Activated CD8-positive, alpha-beta T cell treated with anti-CD3 and anti-CD28 coated beads, Interleukin-2, amount 10 ng/mL, durations not matched to agents 7 days and 5 days (primary cell): Measurements from ENCODE around the gene TUBGCP2. TPM values are rescaled to one million over a fixed set of nuclear protein-coding genes. Genes with fewer than 3 reads are reported as not detected.

Experiments used
- ATAC-seq: fragments of 150-1000 bp; cut with Tn5 transposase; one replicate; pipeline ENCODE4 v1.10.0; 2021; ENCODE audit warnings: moderate library complexity
- CTCF ChIA-PET: fragments of 350-600 bp; sonication (Branson Sonifier 250); formaldehyde crosslinking; loops from one replicate; lab custom pipeline; 2021; ENCODE audit warnings: antibody characterized with exemption; lab: Charles Lee
- POLR2A ChIA-PET: fragments of 350-600 bp; sonication (Branson Sonifier 250); formaldehyde crosslinking; loops from one replicate; lab custom pipeline; 2021; ENCODE audit warnings: antibody characterized with exemption; lab: Charles Lee
- DNase-seq: peaks from one replicate; pipeline ENCODE4 v3.0.0-alpha.2; 2020
- H3K27ac Mint-ChIP-seq: one replicate; pipeline ENCODE4 v1.8.0; 2021; ENCODE audit warnings: mild to moderate bottlenecking, mixed read lengths
- H3K27me3 Mint-ChIP-seq: one replicate; pipeline ENCODE4 v1.8.0; 2021; ENCODE audit warnings: low read depth, mixed read lengths
- H3K36me3 Mint-ChIP-seq: one replicate; pipeline ENCODE4 v1.8.0; 2021; ENCODE audit warnings: low read depth, mixed read lengths
- H3K4me1 Mint-ChIP-seq: one replicate; pipeline ENCODE4 v1.8.0; 2021; ENCODE audit warnings: low read depth, mixed read lengths
- H3K4me3 Mint-ChIP-seq: one replicate; pipeline ENCODE4 v1.8.0; 2021; ENCODE audit warnings: mild to moderate bottlenecking, mixed read lengths
- H3K9me3 Mint-ChIP-seq: one replicate; pipeline ENCODE4 v1.8.0; 2022; ENCODE audit warnings: mixed read lengths; ENCODE audit not compliant: insufficient read depth
- total RNA-seq, 2 experiments: library from RNA; stranded (reverse); gene quantifications; one replicate each; pipeline ENCODE4 v1.2.3, GENCODE V29; 2021

TUBGCP2 gene
- total RNA-seq, 2 experiments from 2014 or later = 53.5 to 59.0 TPM

DNA sequence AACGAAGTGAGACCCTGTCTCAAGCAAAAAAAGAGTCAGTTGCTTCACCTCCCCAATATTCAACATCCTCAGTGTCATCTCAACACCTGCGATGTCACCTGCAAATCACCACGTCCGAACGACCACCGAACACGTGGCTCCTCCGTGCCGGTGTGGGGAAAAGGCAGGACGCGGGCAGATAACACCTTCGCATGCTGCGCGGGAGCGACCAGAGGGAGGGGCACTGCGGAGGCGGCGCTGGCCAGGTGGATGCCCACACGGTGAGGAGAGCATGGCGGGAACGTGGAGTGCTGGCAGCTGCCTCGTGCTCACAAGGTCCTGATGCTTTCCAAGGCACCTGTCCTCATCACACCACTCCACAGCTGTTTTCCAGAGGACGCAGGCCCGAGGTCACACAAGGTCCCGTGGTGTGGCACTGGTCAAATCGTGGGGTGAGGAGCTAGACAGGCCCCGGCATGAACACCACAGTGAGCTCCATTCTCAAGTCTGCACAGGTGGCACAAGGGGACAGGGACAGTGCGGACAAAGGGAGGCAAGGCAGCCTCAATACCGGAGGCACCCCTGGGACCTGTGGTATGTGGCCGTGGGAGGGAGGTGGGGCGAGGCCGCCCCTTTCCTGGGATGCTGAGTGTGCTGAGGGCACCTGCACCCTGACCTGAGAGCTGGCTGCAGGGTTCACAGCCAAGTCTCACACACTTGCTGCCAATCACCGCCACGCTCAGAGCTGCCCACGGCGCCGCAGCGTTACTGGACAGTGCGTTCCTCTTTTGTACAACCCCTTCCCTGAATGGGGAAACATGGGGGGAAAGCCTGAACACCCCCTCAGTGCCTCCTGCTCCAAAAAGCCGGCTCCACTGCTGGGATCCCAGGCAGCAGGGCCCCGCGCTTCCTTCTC is 13.0 kb downstream of the TUBGCP2 start:
- Mint-ChIP-seq H3K9me3 (no peaks in the 10 kb centered on the region), H3K27ac (no peak overlapping the region), H3K27me3 (no peaks in the 10 kb centered on the region), H3K4me1 (no peaks in the 10 kb centered on the region), H3K4me3 (no peak overlapping the region), H3K36me3 (peaks cover 52% of the 10 kb centered on the region)
- no peak for DNase-seq
- ATAC-seq = no peak
- ChIA-PET POLR2A (no interaction called here), CTCF (no interaction called here)

DNA sequence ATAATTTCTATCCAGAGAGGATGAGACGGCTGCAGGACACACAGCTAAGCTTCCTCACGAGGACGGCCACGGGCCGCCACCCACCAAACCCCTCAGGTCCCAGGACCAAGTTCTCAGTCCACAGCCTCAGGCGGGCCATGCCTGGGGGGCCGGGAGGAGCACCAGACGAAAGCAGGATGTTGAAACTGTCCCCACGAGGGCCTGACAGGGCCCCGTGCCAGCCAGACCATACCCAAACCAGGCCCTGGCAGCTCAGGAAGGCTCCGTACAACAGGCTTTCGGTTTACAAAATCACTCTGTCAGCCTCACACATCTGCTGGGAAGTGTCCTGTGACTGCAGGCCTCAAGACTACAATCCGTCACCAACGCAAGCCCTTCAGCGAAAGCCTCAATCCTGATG is 14.5 kb downstream of the TUBGCP2 start:
- Mint-ChIP-seq H3K4me3 (no peak overlapping the region), H3K27me3 (no peaks in the 10 kb centered on the region), H3K9me3 (no peaks in the 10 kb centered on the region), H3K36me3 (peaks cover 46% of the 10 kb centered on the region), H3K4me1 (no peaks in the 10 kb centered on the region), H3K27ac (no peak overlapping the region)
- ChIA-PET CTCF (no interaction called here), POLR2A (interaction anchor here (0.8 kb wide), 1 partner anchor 13 kb away, joined by 3 read pairs; no protein-coding TSS in a partner anchor)
- ATAC-seq (no peak), DNase-seq (no peak)

DNA sequence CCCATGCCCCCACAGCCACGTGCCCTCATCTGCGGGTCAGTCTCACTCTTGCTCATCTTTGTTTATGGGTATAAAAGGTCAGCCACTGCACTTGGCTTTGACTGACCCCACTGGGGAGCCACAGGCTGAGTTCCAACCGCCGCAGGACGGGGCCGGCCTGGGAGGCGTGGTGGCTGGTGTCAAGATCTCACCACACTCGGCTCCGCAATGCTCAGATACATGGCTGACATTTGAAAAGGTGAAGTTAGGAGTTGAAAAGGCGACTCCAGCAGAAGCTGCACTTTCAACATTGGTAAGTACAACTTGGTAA is 14.9 kb downstream of the TUBGCP2 start:
- Mint-ChIP-seq H3K36me3 (peaks cover 46% of the 10 kb centered on the region), H3K4me3 (no peak overlapping the region), H3K9me3 (no peaks in the 10 kb centered on the region), H3K27me3 (no peaks in the 10 kb centered on the region), H3K27ac (no peak overlapping the region), H3K4me1 (no peaks in the 10 kb centered on the region)
- DNase-seq (no peak), ATAC-seq (no peak)
- POLR2A ChIA-PET = interaction anchor here (0.8 kb wide), 1 partner anchor 13 kb away, joined by 3 read pairs; no protein-coding TSS in a partner anchor
- CTCF ChIA-PET = no interaction called here

DNA sequence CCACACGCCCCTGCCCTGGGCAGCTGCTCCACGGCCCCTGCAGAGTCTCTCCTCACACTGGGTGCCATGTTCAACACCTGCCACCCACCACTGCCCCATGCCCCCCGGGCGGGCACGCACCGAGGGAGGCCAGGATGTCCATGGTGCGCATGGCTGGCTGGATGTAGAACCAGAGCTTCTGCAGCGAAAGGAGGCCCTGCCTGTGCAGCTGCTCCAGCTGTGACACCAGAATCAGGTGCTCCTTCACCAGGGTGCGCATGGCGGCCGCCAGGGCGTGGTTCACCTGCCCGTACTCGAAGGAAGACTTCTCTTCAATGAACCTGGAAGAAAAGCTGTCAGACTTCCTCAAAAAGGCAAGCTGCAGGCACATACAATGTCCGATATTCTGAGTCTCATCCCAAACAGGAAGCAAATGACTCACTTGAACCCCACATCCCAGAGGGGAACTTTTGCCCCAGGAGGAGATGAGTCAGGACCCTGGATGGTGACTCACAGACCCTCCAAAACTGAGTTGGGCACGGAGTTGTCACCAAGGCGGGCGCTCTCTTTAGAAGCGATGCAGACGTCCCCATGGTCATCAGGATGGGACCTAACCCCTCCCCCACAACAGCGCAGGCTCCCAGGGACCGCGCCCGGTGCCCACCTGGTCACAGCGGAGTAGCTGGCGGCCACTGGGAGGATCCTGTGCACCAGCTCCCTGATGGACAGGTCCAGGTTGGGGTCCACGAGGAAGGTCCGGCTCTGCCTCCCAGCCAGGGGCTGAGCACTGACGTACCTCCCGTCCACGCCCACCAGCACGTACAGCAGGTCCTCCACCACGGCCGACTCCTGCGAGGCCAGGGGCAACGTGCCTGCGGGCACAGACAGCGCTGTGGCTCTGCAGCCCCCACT is 15.5 kb downstream of the TUBGCP2 start:
- H3K36me3 Mint-ChIP-seq = peaks cover 42% of the 10 kb centered on the region
- no peak overlapping the region for H3K27ac Mint-ChIP-seq
- no peaks in the 10 kb centered on the region for H3K27me3 Mint-ChIP-seq
- ATAC-seq = peak; percentile 15
- H3K4me1 Mint-ChIP-seq = no peaks in the 10 kb centered on the region
- POLR2A ChIA-PET = no interaction called here
- no peak for DNase-seq
- no peaks in the 10 kb centered on the region for H3K9me3 Mint-ChIP-seq
- CTCF ChIA-PET = no interaction called here
- H3K4me3 Mint-ChIP-seq = no peak overlapping the region

DNA sequence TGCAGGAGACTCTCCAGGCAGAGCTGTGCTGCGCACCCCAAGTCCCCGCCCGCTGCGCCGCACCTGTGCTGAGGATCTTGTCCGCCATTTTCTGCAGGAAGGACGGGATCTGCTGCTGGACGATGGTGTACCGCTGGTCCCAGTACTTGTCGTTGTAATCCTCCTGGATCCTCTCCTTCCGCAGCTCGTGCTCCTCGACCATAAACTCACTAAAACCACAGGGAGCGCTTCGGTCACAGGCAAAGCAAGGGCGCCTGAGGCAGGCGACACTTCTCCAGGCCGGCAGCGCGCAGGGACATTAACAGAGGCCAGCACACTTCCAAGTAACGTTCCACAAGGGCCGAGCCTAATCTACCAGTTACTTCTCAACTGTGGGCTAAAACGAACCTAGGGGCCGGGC is 18.9 kb downstream of the TUBGCP2 start:
- H3K9me3 Mint-ChIP-seq = no peaks in the 10 kb centered on the region
- DNase-seq (no peak), ATAC-seq (no peak)
- no peaks in the 10 kb centered on the region for H3K27me3 Mint-ChIP-seq
- no peak overlapping the region for H3K27ac Mint-ChIP-seq
- ChIA-PET POLR2A (no interaction called here), CTCF (no interaction called here)
- no peak overlapping the region for H3K4me3 Mint-ChIP-seq
- peaks cover 52% of the 10 kb centered on the region for H3K36me3 Mint-ChIP-seq
- no peaks in the 10 kb centered on the region for H3K4me1 Mint-ChIP-seq

DNA sequence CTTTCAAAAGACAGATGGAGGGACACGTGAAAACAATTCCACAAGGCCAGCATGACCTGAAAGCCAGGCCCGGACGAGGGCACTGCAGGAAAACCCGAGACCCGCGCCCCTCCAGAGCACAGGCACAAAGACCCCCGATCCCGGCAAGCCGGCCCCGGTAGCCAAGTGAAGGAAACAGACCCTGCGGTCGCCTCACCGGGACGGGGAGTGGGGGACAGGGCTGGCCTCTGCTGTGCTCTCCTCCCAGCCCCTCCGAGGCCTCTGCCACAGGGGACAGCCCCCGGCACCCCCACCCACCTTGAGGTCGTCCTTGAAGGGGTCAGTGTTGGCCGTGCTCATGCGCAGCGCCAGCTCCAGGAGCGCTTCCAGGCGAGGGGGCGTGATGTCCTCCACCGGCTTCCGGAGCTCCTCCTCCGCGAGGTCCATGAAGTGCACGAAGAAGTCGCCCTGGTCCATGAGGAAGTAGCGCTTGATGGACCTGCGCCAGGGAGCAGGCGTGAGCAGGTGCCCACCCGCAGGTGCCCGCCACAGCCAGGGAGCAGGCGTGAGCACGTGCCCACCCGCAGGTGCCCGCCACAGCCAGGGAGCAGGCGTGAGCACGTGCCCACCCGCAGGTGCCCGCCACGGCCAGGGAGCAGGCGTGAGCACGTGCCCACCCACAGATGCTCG is 20.7 kb downstream of the TUBGCP2 start:
- ATAC-seq (no peak), DNase-seq (no peak)
- ChIA-PET POLR2A (interaction anchor here (0.6 kb wide), 1 partner anchor 634 kb away, joined by 3 read pairs; no protein-coding TSS in a partner anchor), CTCF (no interaction called here)
- no peak overlapping the region for H3K27ac Mint-ChIP-seq
- H3K36me3 Mint-ChIP-seq = peaks cover 54% of the 10 kb centered on the region
- no peaks in the 10 kb centered on the region for H3K4me1 Mint-ChIP-seq
- no peaks in the 10 kb centered on the region for H3K27me3 Mint-ChIP-seq
- H3K9me3 Mint-ChIP-seq = no peaks in the 10 kb centered on the region
- H3K4me3 Mint-ChIP-seq = no peak overlapping the region

DNA sequence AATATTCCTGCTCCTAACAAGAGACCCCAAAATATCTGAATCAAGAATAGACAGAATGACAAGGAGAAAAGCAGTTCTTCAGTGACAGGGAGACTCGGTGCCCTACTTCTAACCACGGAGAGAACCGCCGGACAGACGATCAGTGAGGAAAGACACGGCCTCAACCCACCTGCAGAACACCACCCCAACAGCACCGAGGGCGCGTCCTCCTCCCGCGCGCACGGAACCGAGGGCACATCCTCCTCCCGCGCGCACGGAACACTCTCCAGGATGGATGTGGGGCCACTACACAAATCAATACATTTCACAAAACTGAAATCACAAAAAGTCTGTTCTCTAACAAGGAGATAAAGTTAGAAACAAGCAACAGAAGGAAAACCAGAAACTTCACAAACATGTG is 22.3 kb downstream of the TUBGCP2 start:
- ATAC-seq (no peak), DNase-seq (no peak)
- ChIA-PET CTCF (no interaction called here), POLR2A (no interaction called here)
- Mint-ChIP-seq H3K4me1 (no peaks in the 10 kb centered on the region), H3K27me3 (no peaks in the 10 kb centered on the region), H3K36me3 (peaks cover 59% of the 10 kb centered on the region), H3K9me3 (no peaks in the 10 kb centered on the region), H3K4me3 (no peak overlapping the region), H3K27ac (no peak overlapping the region)

DNA sequence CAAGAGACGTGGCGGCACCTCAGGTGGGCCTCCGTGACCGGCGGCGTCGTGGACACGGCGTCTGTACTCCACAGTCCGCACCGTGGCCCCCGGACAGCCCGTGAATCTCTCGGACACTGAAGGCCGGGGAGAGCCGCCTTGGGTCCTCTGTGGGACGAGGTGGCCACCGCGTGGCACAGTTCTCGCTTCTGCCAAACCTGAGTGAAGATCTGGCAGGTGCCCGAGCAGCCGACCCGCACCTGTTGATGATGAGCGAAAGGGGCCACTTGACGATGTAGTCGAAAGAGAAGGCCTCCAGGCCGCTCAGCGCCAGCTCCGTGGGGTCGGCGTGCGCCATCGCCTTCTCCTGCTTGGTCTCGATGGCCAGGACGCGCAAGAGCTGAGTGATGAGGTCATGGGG is 23.5 kb downstream of the TUBGCP2 start:
- Mint-ChIP-seq H3K36me3 (peaks cover 54% of the 10 kb centered on the region), H3K27me3 (no peaks in the 10 kb centered on the region), H3K4me1 (no peaks in the 10 kb centered on the region), H3K27ac (no peak overlapping the region), H3K9me3 (no peaks in the 10 kb centered on the region), H3K4me3 (no peak overlapping the region)
- ChIA-PET CTCF (no interaction called here), POLR2A (interaction anchor here (1.0 kb wide), 1 partner anchor 15 kb away, joined by 3 read pairs; no protein-coding TSS in a partner anchor)
- no peak for DNase-seq
- no peak for ATAC-seq

DNA sequence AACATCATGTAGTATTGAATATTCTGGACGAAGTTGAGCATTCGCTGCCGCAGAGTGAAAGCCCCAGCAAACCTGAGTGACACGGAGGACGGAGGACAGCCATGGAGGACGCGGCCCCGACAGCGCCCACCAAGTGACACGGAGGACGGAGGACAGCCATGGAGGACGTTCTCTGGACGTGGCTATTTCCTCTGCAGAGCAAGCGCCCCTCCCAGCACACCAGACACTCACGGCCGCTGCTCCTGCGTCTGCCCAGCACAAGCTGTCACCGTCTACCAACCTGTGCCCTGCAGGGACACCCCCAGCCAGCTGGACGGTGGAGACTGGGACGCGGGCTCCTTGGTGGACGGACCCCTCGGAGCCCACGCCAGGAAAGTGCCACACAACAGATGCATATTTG is 24.7 kb downstream of the TUBGCP2 start:
- CTCF ChIA-PET = no interaction called here
- Mint-ChIP-seq H3K27ac (no peak overlapping the region), H3K4me1 (peaks cover 13% of the 10 kb centered on the region), H3K27me3 (no peaks in the 10 kb centered on the region), H3K9me3 (no peaks in the 10 kb centered on the region), H3K4me3 (no peak overlapping the region), H3K36me3 (peaks cover 55% of the 10 kb centered on the region)
- POLR2A ChIA-PET = no interaction called here
- DNase-seq = no peak
- ATAC-seq = no peak

DNA sequence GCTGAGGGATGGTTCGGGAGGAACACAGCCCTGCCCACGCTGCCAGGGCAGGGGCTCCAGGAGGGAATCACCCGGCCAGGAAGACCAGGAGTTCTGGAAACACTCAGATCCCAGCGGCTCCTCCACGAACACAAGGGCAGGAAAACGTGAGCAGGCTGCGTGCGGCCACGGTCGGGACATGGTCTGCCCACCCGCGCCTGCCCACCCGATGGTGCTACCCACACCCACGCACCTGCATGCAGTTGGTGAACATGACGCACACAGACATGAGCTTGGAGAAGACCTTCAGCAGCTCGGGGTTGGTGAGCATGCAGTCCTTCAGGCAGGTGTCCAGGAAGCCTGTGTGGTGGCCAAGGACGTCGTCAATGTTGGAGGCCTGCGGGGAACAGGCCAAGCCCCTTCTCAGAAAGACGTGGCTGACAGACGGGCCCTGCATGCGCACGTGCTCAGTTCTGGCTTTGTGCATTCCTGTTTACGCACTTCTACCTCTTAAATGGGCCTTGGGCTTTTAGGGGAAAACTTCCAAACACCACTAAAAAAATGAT is 25.8 kb downstream of the TUBGCP2 start:
- no peaks in the 10 kb centered on the region for H3K27me3 Mint-ChIP-seq
- peaks cover 56% of the 10 kb centered on the region for H3K36me3 Mint-ChIP-seq
- ChIA-PET CTCF (no interaction called here), POLR2A (no interaction called here)
- H3K9me3 Mint-ChIP-seq = no peaks in the 10 kb centered on the region
- H3K4me1 Mint-ChIP-seq = peaks cover 23% of the 10 kb centered on the region
- no peak for DNase-seq
- H3K27ac Mint-ChIP-seq = no peak overlapping the region
- no peak for ATAC-seq
- no peak overlapping the region for H3K4me3 Mint-ChIP-seq

DNA sequence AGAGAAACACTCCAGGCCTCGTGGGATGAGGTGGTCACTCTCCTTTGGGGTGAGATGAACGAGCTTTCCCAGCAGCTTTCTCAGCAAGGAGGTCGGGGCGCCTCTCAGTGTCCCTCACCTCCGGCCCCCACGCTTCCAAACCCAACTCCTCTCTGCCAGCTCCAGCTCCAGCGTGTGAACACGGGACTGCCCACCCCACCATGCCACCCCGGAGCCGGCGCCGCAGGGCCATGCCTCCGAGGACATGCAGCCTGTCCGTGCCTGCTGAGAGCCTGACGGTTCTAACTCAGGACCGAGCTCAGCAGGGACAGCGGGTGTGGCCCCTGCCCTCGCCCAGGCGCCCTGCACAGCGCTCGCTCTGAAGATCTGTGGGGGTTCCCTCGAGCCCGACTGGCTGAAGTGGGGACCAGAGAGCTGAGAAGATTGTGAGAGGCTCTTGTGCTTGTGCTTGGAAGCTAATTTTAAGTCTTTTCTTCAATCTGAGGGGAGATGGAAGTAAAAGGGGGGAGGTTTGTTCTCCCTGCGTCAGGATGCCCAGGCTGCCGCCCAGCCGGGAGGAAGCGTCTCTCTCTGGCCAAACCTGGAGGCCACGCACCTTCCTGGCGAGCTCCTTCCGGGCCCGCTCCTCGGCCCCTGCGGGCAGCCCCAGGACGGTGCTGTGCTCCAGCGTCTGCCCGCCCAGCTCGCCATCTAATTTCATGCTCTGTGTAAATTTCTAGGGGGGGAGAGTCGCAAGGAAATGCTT is 26.9 kb downstream of the TUBGCP2 start:
- H3K4me3 Mint-ChIP-seq = no peak overlapping the region
- H3K36me3 Mint-ChIP-seq = peaks cover 49% of the 10 kb centered on the region
- CTCF ChIA-PET = no interaction called here
- H3K9me3 Mint-ChIP-seq = no peaks in the 10 kb centered on the region
- ATAC-seq (no peak), DNase-seq (no peak)
- no peaks in the 10 kb centered on the region for H3K27me3 Mint-ChIP-seq
- POLR2A ChIA-PET = no interaction called here
- peaks cover 31% of the 10 kb centered on the region for H3K4me1 Mint-ChIP-seq
- peak overlapping the region; percentile 30 for H3K27ac Mint-ChIP-seq
